HepG2 (cell line): ENCODE results near the gene QDPR. TPM values are rescaled to one million over a fixed set of nuclear protein-coding genes. Genes with fewer than 3 reads are reported as not detected.

ENCODE experiments used
- AHR ChIP-seq: IDR thresholded peaks from 2 replicates; pipeline ENCODE4 v1.6.1; 2018; ENCODE audit warnings: missing genetic modification reagents, missing compliant biosample characterization
- CCAR2 ChIP-seq: fragments of 200-400 bp; formaldehyde crosslinking; optimal IDR thresholded peaks from 2 replicates; pipeline ENCODE3; 2018; ENCODE audit warnings: low read depth, mild to moderate bottlenecking, low read length, moderate library complexity
- CREM ChIP-seq, 2 experiments: sonication (generic) in 1 of 2; formaldehyde crosslinking in 1 of 2; IDR thresholded peaks; 2 replicates each; pipeline versions ENCODE4 v1.4.0 to v1.6.1; 2016 to 2020; ENCODE audit warnings: antibody characterized with exemption in 1 of 2, mild to moderate bottlenecking in 1 of 2, missing genetic modification reagents in 1 of 2
- GPN1 ChIP-seq: sonication (generic); formaldehyde crosslinking; IDR thresholded peaks from 2 replicates; pipeline ENCODE4 v1.5.1; 2020; ENCODE audit warnings: missing genetic modification reagents, borderline replicate concordance
- HNF4G ChIP-seq, 2 experiments: sonication (generic) in 1 of 2; formaldehyde crosslinking in 1 of 2; IDR thresholded peaks; 2 replicates each; pipeline versions ENCODE4 v1.4.0 to v1.6.1; 2011 to 2020; ENCODE audit warnings: borderline replicate concordance in 2 of 2, low read depth in 2 of 2, mild to moderate bottlenecking in 2 of 2, low read length in 1 of 2, missing genetic modification reagents in 1 of 2, moderate library complexity in 1 of 2
- HNRNPUL1 ChIP-seq: fragments of 200-400 bp; formaldehyde crosslinking; IDR thresholded peaks from 2 replicates; pipeline ENCODE4 v1.6.1; 2017; ENCODE audit warnings: low read depth, mild to moderate bottlenecking, low read length, moderate library complexity
- KLF15 ChIP-seq: sonication (generic); formaldehyde crosslinking; IDR thresholded peaks from 2 replicates; pipeline ENCODE4 v1.8.1; 2023; ENCODE audit warnings: borderline replicate concordance, mild to moderate bottlenecking, inconsistent platforms, missing genetic modification reagents, mixed read lengths
- NFRKB ChIP-seq: fragments of 450-650 bp; IDR thresholded peaks from 2 replicates; pipeline ENCODE4 v1.6.1; 2017
- NR2C2 ChIP-seq: sonication (generic); formaldehyde crosslinking; IDR thresholded peaks from 2 replicates; pipeline ENCODE4 v1.4.0; 2020; ENCODE audit warnings: missing genetic modification reagents, mild to moderate bottlenecking, moderate library complexity, borderline replicate concordance
- SIX4 ChIP-seq: sonication (generic); formaldehyde crosslinking; IDR thresholded peaks from 2 replicates; pipeline ENCODE4 v1.4.0; 2020; ENCODE audit warnings: missing genetic modification reagents
- SOX6 ChIP-seq, 2 experiments: fragments of 450-650 bp in 1 of 2; sonication (generic) in 1 of 2; formaldehyde crosslinking in 1 of 2; IDR thresholded peaks; 2 replicates each; pipeline versions ENCODE4 v1.4.0 to v1.6.1; 2017 to 2020; ENCODE audit warnings: antibody characterized with exemption in 1 of 2, mild to moderate bottlenecking in 1 of 2, missing genetic modification reagents in 1 of 2
- SP2 ChIP-seq: sonication (generic); formaldehyde crosslinking; IDR thresholded peaks from 2 replicates; pipeline ENCODE4 v1.5.1; 2020; ENCODE audit warnings: mild to moderate bottlenecking, missing genetic modification reagents
- ZBTB7B ChIP-seq: sonication (generic); formaldehyde crosslinking; IDR thresholded peaks from 2 replicates; pipeline ENCODE4 v1.4.0; 2020; ENCODE audit warnings: missing genetic modification reagents
- ZFX ChIP-seq: sonication (generic); formaldehyde crosslinking; IDR thresholded peaks from 2 replicates; pipeline ENCODE4 v1.4.0; 2020; ENCODE audit warnings: mild to moderate bottlenecking, low read depth, missing genetic modification reagents, moderate library complexity
- ZFYVE20 ChIP-seq: sonication (generic); formaldehyde crosslinking; IDR thresholded peaks from 2 replicates; pipeline ENCODE4 v1.8.0; 2023; ENCODE audit warnings: low read depth, mild to moderate bottlenecking, moderate library complexity, missing genetic modification reagents, borderline replicate concordance
- ZNF326 ChIP-seq: sonication (generic); formaldehyde crosslinking; IDR thresholded peaks from 2 replicates; pipeline ENCODE4 v1.4.0; 2020; ENCODE audit warnings: missing genetic modification reagents, borderline replicate concordance
- ZNF552 ChIP-seq: sonication (generic); formaldehyde crosslinking; IDR thresholded peaks from 2 replicates; pipeline ENCODE4 v1.9.0; 2022; ENCODE audit warnings: missing genetic modification reagents, mild to moderate bottlenecking, borderline replicate concordance
- ZNF772 ChIP-seq: sonication (generic); formaldehyde crosslinking; IDR thresholded peaks from 2 replicates; pipeline ENCODE4 v1.5.0; 2020; ENCODE audit warnings: mild to moderate bottlenecking, missing genetic modification reagents
- ZNF83 ChIP-seq: sonication (generic); formaldehyde crosslinking; IDR thresholded peaks from 2 replicates; pipeline ENCODE4 v1.4.0; 2020; ENCODE audit warnings: missing genetic modification reagents, mild to moderate bottlenecking, borderline replicate concordance
- ZZZ3 ChIP-seq: sonication (generic); formaldehyde crosslinking; IDR thresholded peaks from 2 replicates; pipeline ENCODE4 v1.4.0; 2020; ENCODE audit warnings: missing genetic modification reagents, mild to moderate bottlenecking, borderline replicate concordance
- polyA plus RNA-seq, 8 experiments: library from polyadenylated mRNA; depleted of rRNA in 3 of 8; stranded (reverse) in 7 of 8; unstranded in 1 of 8; fragments of >200 nt; fragmentation: Illumina TruSeq in 4 of 8; extraction: Trizol in 4 of 8; gene quantifications; 2 replicates each; pipeline versions ENCODE4 v1.2.1 to v1.2.3, GENCODE V29; 2011 to 2016; ENCODE audit warnings: low read depth in 4 of 8, missing spikeins in 1 of 8, mixed read lengths in 1 of 8; ENCODE audit not compliant: insufficient read depth in 1 of 8
- total RNA-seq, 5 experiments: library from RNA; depleted of rRNA; stranded (reverse); fragments of >200 nt; fragmentation: Illumina TruSeq; extraction: Trizol; gene quantifications; 2 replicates each; pipeline ENCODE4 v1.2.3, GENCODE V29; 2016; ENCODE audit warnings: low read depth in 1 of 5
- TF ChIP-seq, protein P1 (sequence below): sonication (generic); formaldehyde crosslinking; IDR thresholded peaks from 2 replicates; pipeline ENCODE4 v1.4.0; 2020; ENCODE audit warnings: missing genetic modification reagents
- TF ChIP-seq, protein P2 (sequence below): sonication (generic); formaldehyde crosslinking; IDR thresholded peaks from 2 replicates; pipeline ENCODE4 v1.5.1; 2020; ENCODE audit warnings: missing genetic modification reagents, mild to moderate bottlenecking, borderline replicate concordance
- TF ChIP-seq, protein P3 (sequence below): sonication (generic); formaldehyde crosslinking; IDR thresholded peaks from 2 replicates; pipeline ENCODE4 v1.4.0; 2020; ENCODE audit warnings: missing genetic modification reagents

The QDPR gene
- total and polyA plus RNA-seq, 2 of the 13 experiments (the other 11 are each of a cell fraction or from before 2014, with no cell fraction given) = 9.9 to 95.5 TPM

DNA sequence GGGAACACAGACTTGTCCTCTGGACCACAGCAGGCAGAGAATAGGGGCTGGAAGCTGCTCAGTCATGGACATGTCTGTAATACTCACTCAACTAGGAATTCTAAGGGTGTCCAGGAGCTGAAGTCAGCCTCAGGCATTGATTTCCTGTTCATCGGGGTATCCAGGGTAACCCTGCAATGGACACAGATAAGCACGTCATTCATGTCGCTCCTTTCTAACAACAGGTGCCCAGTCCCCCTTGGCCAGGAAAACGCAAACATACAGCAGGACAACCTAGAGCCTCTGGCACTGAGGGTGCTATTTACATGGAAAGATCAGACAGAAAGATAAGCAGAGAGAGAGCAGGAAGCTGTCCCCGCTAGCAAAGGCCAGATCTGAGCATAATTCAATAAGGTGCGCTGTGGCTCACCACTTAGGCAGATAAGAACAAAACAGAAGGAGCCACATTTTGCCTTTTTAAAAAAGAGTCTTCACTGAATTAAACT, 21.3 kb downstream of the QDPR start (continued):
- TF ChIP-seq HNF4G (IDR thresholded peaks at IDR 0.05; ENCODE audit: borderline replicate concordance, low read depth, low read length) = no peak
- TF ChIP-seq HNF4G (CRISPR knock-in tag; IDR thresholded peaks at IDR 0.05; ENCODE audit: borderline replicate concordance, low read depth) = peak; percentile 36; the same call in 1 of the 2 replicates
- TF ChIP-seq AHR (CRISPR knock-in tag) = no peak
- no peak for TF ChIP-seq NR2C2
- TF ChIP-seq HNRNPUL1 = no peak
- no peak for TF ChIP-seq ZNF552
- no peak for TF ChIP-seq ZZZ3 (CRISPR knock-in tag)
- TF ChIP-seq ZFX (CRISPR knock-in tag) = no peak
- TF ChIP-seq ZFYVE20 (CRISPR knock-in tag) = no peak
- TF ChIP-seq GPN1 (CRISPR knock-in tag) = no peak
- no peak for TF ChIP-seq SP2 (CRISPR knock-in tag)
- TF ChIP-seq, protein P1, sequence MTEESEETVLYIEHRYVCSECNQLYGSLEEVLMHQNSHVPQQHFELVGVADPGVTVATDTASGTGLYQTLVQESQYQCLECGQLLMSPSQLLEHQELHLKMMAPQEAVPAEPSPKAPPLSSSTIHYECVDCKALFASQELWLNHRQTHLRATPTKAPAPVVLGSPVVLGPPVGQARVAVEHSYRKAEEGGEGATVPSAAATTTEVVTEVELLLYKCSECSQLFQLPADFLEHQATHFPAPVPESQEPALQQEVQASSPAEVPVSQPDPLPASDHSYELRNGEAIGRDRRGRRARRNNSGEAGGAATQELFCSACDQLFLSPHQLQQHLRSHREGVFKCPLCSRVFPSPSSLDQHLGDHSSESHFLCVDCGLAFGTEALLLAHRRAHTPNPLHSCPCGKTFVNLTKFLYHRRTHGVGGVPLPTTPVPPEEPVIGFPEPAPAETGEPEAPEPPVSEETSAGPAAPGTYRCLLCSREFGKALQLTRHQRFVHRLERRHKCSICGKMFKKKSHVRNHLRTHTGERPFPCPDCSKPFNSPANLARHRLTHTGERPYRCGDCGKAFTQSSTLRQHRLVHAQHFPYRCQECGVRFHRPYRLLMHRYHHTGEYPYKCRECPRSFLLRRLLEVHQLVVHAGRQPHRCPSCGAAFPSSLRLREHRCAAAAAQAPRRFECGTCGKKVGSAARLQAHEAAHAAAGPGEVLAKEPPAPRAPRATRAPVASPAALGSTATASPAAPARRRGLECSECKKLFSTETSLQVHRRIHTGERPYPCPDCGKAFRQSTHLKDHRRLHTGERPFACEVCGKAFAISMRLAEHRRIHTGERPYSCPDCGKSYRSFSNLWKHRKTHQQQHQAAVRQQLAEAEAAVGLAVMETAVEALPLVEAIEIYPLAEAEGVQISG (CRISPR knock-in tag) = peak; percentile 41; the same call in 1 of the 2 replicates
- TF ChIP-seq SIX4 (CRISPR knock-in tag) = no peak
- TF ChIP-seq, protein P2, sequence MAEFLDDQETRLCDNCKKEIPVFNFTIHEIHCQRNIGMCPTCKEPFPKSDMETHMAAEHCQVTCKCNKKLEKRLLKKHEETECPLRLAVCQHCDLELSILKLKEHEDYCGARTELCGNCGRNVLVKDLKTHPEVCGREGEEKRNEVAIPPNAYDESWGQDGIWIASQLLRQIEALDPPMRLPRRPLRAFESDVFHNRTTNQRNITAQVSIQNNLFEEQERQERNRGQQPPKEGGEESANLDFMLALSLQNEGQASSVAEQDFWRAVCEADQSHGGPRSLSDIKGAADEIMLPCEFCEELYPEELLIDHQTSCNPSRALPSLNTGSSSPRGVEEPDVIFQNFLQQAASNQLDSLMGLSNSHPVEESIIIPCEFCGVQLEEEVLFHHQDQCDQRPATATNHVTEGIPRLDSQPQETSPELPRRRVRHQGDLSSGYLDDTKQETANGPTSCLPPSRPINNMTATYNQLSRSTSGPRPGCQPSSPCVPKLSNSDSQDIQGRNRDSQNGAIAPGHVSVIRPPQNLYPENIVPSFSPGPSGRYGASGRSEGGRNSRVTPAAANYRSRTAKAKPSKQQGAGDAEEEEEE (CRISPR knock-in tag) = no peak
- TF ChIP-seq KLF15 = no peak
- TF ChIP-seq ZNF326 (CRISPR knock-in tag) = no peak
- peak; percentile 40; the same call in 1 of the 2 replicates for TF ChIP-seq CREM (IDR thresholded peaks at IDR 0.05)
- no peak for TF ChIP-seq CREM (CRISPR knock-in tag; IDR thresholded peaks at IDR 0.05)
- TF ChIP-seq ZNF83 (CRISPR knock-in tag) = no peak
- no peak for TF ChIP-seq CCAR2
- no peak for TF ChIP-seq NFRKB
- TF ChIP-seq, protein P3, sequence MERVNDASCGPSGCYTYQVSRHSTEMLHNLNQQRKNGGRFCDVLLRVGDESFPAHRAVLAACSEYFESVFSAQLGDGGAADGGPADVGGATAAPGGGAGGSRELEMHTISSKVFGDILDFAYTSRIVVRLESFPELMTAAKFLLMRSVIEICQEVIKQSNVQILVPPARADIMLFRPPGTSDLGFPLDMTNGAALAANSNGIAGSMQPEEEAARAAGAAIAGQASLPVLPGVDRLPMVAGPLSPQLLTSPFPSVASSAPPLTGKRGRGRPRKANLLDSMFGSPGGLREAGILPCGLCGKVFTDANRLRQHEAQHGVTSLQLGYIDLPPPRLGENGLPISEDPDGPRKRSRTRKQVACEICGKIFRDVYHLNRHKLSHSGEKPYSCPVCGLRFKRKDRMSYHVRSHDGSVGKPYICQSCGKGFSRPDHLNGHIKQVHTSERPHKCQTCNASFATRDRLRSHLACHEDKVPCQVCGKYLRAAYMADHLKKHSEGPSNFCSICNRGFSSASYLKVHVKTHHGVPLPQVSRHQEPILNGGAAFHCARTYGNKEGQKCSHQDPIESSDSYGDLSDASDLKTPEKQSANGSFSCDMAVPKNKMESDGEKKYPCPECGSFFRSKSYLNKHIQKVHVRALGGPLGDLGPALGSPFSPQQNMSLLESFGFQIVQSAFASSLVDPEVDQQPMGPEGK (CRISPR knock-in tag) = peak; percentile 45; the same call in 1 of the 2 replicates
- peak; percentile 45; the same call in 1 of the 2 replicates for TF ChIP-seq ZBTB7B (CRISPR knock-in tag)
- TF ChIP-seq SOX6 (IDR thresholded peaks at IDR 0.05) = no peak
- peak; percentile 45; the same call in 1 of the 2 replicates for TF ChIP-seq SOX6 (CRISPR knock-in tag; IDR thresholded peaks at IDR 0.05)
- no peak; the same call in 1 of the 2 replicates for TF ChIP-seq ZNF772 (CRISPR knock-in tag)
